Keratinocyte (primary cell): Measurements from ENCODE around the gene ELF1. TPM values are rescaled to one million over a fixed set of nuclear protein-coding genes. Genes with fewer than 3 reads are reported as not detected.

Experiments
- DNase-seq: peaks from one replicate; pipeline ENCODE4 v3.0.0-alpha.2; 2011; ENCODE audit warnings: low read depth, missing footprints, low spot score
- FAIRE-seq: peaks from 2 replicates; lab custom pipeline; 2011; peaks lifted over from hg19 to GRCh38; lab: Jason Lieb, UNC
- H2AFZ ChIP-seq: 2 replicates; pipeline ENCODE4 v1.6.0; 2012; ENCODE audit warnings: low read length, control low read depth, inconsistent platforms; ENCODE audit not compliant: control insufficient read depth
- H3K27ac ChIP-seq: 2 replicates; pipeline ENCODE4 v1.5.1; 2011; ENCODE audit warnings: low read length; ENCODE audit not compliant: control insufficient read depth, insufficient read depth
- H3K27me3 ChIP-seq: 3 replicates; pipeline ENCODE4 v1.6.0; 2011; ENCODE audit warnings: low read length; ENCODE audit not compliant: control insufficient read depth, insufficient read depth; ENCODE audit errors: extremely low read depth
- H3K36me3 ChIP-seq, 2 experiments: 2 replicates in 1 of 2; 3 replicates in 1 of 2; pipeline ENCODE4 v1.5.1; 2011; ENCODE audit warnings: low read length in 2 of 2, mild to moderate bottlenecking in 1 of 2; ENCODE audit not compliant: control insufficient read depth in 2 of 2, insufficient read depth in 2 of 2; ENCODE audit errors: extremely low read depth in 1 of 2
- H3K4me1 ChIP-seq: 3 replicates; pipeline ENCODE4 v1.5.1; 2011; ENCODE audit warnings: low read length; ENCODE audit not compliant: control insufficient read depth, insufficient read depth; ENCODE audit errors: extremely low read depth
- H3K4me2 ChIP-seq: 3 replicates; pipeline ENCODE4 v1.6.0; 2011; ENCODE audit warnings: low read depth, low read length; ENCODE audit not compliant: control insufficient read depth, insufficient read depth; ENCODE audit errors: extremely low read depth
- H3K4me3 ChIP-seq, 3 experiments: fragments of 200-600 bp in 1 of 3; sonication (generic) in 1 of 3; 2 replicates in 2 of 3; 3 replicates in 1 of 3; pipeline ENCODE4 v1.5.1; 2011 to 2016; ENCODE audit warnings: low read length in 3 of 3, mild to moderate bottlenecking in 3 of 3, control low read depth in 2 of 3, inconsistent platforms in 1 of 3, low read depth in 1 of 3, mixed read lengths in 1 of 3, mixed run types in 1 of 3, moderate library complexity in 1 of 3; ENCODE audit not compliant: control insufficient read depth in 2 of 3, insufficient read depth in 2 of 3; ENCODE audit errors: extremely low read depth in 1 of 3
- H3K79me2 ChIP-seq: 2 replicates; pipeline ENCODE4 v1.6.0; 2012; ENCODE audit warnings: low read length; ENCODE audit not compliant: control insufficient read depth, insufficient read depth
- H3K9ac ChIP-seq: 3 replicates; pipeline ENCODE4 v1.6.0; 2011; ENCODE audit warnings: low read length; ENCODE audit not compliant: control insufficient read depth, insufficient read depth; ENCODE audit errors: extremely low read depth
- H3K9me1 ChIP-seq: 3 replicates; pipeline ENCODE4 v1.6.0; 2011; ENCODE audit warnings: low read length; ENCODE audit not compliant: control insufficient read depth, insufficient read depth; ENCODE audit errors: extremely low read depth
- H3K9me3 ChIP-seq: 2 replicates; pipeline ENCODE4 v1.5.1; 2012; ENCODE audit warnings: low read depth, low read length; ENCODE audit not compliant: control insufficient read depth
- H4K20me1 ChIP-seq: 3 replicates; pipeline ENCODE4 v1.6.0; 2011; ENCODE audit warnings: low read length; ENCODE audit not compliant: control insufficient read depth, insufficient read depth; ENCODE audit errors: extremely low read depth
- CTCF ChIP-seq, 3 experiments: IDR thresholded peaks in 1 of 3; conservative IDR thresholded peaks in 1 of 3; optimal IDR thresholded peaks in 1 of 3; 2 replicates in 2 of 3; 3 replicates in 1 of 3; pipeline versions ENCODE3 to v1.5.1; 2011; ENCODE audit warnings: low read length in 3 of 3, mild to moderate bottlenecking in 3 of 3, moderate library complexity in 2 of 3, control low read depth in 1 of 3, inconsistent platforms in 1 of 3; ENCODE audit not compliant: insufficient read depth in 2 of 3; ENCODE audit errors: extremely low read depth in 1 of 3
- EZH2 ChIP-seq: IDR thresholded peaks from one replicate; pipeline ENCODE4 v1.6.1; 2012; ENCODE audit warnings: inconsistent platforms, mild to moderate bottlenecking, low read length, moderate library complexity
- dilution Hi-C: fragments of 300-500 bp; cut with MboI; formaldehyde crosslinking; loops from one replicate; pipeline ENCODE4 v1.7.0; 2020; ENCODE audit warnings: low sequenced_read_pairs; ENCODE audit not compliant: extremely low pct_ligation_motif_present
- polyA plus RNA-seq, 5 experiments: library from polyadenylated mRNA; depleted of rRNA in 3 of 5; stranded (reverse) in 3 of 5; stranded (forward) in 1 of 5; unstranded in 1 of 5; fragments of >200 nt; gene quantifications; 1 replicate in 1 of 5; 2 replicates in 3 of 5; 3 replicates in 1 of 5; pipeline versions ENCODE4 v1.2.1 to v1.2.3, GENCODE V29; 2011 to 2012; ENCODE audit warnings: missing spikeins in 2 of 5, low read depth in 1 of 5, low replicate concordance in 1 of 5

Gene ELF1
- polyA plus RNA-seq, 1 donor (not counting 4 experiments of a cell fraction or from before 2014, with no cell fraction given), result 57.6 TPM

- Histone ChIP-seq H3K4me1 (peaks cover 12% of the 10 kb centered on the region), H3K9ac (no peak overlapping the region), H3K27me3 (no peaks in the 10 kb centered on the region), H3K4me2 (no peak overlapping the region), H3K79me2 (peaks cover 2% of the 10 kb centered on the region), H3K36me3 (peaks cover under 1 to 4% of the 10 kb centered on the region in 2 experiments), H4K20me1 (no peaks in the 10 kb centered on the region), H3K27ac (no peak overlapping the region), H2AFZ (no peak overlapping the region), H3K9me1 (no peaks in the 10 kb centered on the region), H3K9me3 (no peaks in the 10 kb centered on the region), H3K4me3 (no peak overlapping the region)
- DNase-seq, result no peak
- FAIRE-seq, result no peak
- dilution Hi-C loops, result no loop called here
- TF ChIP-seq CTCF (optimal IDR thresholded peaks at IDR 0.05 in 1 of 3, IDR thresholded peaks at IDR 0.05 in 1 of 3, conservative IDR thresholded peaks at IDR 0.05 in 1 of 3; ENCODE audit: extremely low read depth in 1 of 3, insufficient read depth in 2 of 3, low read length in 3 of 3), result no peak
Observed at GRCh38 chr13:40923867-40924266, 95.2 kb downstream of the ELF1 start.

- peaks cover 12% of the 10 kb centered on the region for H3K4me1 ChIP-seq
- FAIRE-seq, result no peak
- no peaks in the 10 kb centered on the region for H3K9me1 ChIP-seq
- no peak for TF ChIP-seq EZH2
- no peak for TF ChIP-seq CTCF (optimal IDR thresholded peaks at IDR 0.05 in 1 of 3, IDR thresholded peaks at IDR 0.05 in 1 of 3, conservative IDR thresholded peaks at IDR 0.05 in 1 of 3; ENCODE audit: extremely low read depth in 1 of 3, insufficient read depth in 2 of 3, low read length in 3 of 3)
- no peaks in the 10 kb centered on the region for H4K20me1 ChIP-seq
- dilution Hi-C loops, result no loop called here
- H2AFZ ChIP-seq, result no peak overlapping the region
- H3K79me2 ChIP-seq, result peaks cover 2% of the 10 kb centered on the region
- H3K4me3 ChIP-seq, result no peak overlapping the region
- H3K27ac ChIP-seq, result no peak overlapping the region
- no peaks in the 10 kb centered on the region for H3K36me3 ChIP-seq
- no peaks in the 10 kb centered on the region for H3K27me3 ChIP-seq
- no peak overlapping the region for H3K9ac ChIP-seq
- DNase-seq, result no peak
- H3K4me2 ChIP-seq, result no peak overlapping the region
- H3K9me3 ChIP-seq, result no peaks in the 10 kb centered on the region
Observed at GRCh38 chr13:40922437-40923040, 96.6 kb downstream of the ELF1 start.
